Measurements from ENCODE around the gene ELP4.

Gene ELP4

DNA sequence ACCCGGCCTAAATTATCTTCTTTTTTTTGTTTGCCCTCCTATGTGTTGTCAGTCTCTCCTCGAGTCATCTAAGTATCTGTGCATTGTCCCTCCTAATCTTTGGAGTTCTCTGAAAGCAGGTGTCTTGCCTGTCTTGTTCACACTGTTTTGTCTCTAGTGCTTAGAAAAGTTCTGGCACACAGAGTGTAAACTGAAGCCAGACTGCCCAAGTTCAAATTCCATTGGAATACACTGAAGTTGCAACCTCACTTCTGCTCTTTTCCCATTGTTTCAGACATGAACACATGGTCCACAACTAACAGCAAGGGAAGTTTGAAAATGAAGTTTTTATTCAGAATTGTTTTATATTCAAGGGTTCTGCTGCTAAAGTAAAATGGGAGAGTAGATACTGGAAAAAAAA lies 262.8 kb downstream of the ELP4 start:
- DNase-seq (ENCODE audit: low read depth in 3 of 3) = no peak

GRCh38 chr11:31779374-31779791 lies 269.8 kb downstream of the ELP4 start:
- DNase-seq (ENCODE audit: low read depth in 3 of 3) = no peak

- DNase-seq (ENCODE audit: low read depth in 3 of 3) = no peak
Measured at GRCh38 chr11:31780078-31780477, 270.5 kb downstream of the ELP4 start.

DNA sequence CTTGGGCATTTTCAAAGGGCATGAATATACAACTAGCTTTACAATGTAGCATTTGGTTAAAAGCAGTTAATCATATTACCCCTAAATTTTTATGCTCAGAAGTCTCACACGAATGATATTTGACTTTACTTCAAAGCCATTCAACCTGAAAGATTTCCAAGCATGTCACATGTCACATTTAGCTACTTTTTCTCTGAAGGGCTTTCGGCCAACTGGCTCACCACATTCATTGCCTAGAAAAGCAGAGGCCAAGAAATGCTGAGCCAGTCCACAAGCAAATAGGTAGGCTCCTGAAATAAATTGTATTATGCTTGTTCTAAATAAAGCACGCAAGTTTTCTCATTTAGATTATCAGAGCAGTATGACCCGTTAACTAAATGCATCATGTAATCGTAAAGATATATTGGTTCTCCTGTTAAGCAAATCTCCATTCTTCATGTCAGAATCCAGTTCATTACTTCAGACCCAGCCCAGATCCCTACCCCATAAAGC lies 271.0 kb downstream of the ELP4 start:
- DNase-seq (ENCODE audit: low read depth in 3 of 3) = no peak

GRCh38 chr11:31782257-31782656 lies 272.7 kb downstream of the ELP4 start:
- DNase-seq (ENCODE audit: low read depth in 3 of 3) = no peak

DNA sequence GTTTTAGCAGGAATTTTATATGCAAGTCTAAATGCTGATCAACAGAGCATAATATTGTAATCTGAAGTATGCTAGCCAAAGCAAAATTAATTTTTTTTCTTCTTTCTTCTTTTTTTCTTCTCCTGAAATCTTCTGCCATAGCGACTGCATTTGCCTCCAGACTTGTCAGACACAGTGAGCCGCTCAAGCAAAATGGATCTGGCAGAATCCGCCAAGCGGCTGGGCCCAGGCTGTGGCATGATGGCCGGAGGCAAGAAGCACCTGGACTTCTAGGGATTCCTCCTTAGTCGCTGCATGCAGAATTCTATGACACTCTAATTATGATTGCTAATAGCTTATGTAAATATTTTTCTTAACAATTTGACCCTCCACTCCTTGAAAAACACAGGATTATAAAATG lies 273.7 kb downstream of the ELP4 start:
- DNase-seq (ENCODE audit: low read depth in 3 of 3) = no peak

GRCh38 chr11:31784611-31785010 lies 275.0 kb downstream of the ELP4 start:
- DNase-seq (ENCODE audit: low read depth in 3 of 3) = no peak

GRCh38 chr11:31786996-31787685 lies 277.6 kb downstream of the ELP4 start:
- no peak for DNase-seq (ENCODE audit: low read depth in 3 of 3)

DNA sequence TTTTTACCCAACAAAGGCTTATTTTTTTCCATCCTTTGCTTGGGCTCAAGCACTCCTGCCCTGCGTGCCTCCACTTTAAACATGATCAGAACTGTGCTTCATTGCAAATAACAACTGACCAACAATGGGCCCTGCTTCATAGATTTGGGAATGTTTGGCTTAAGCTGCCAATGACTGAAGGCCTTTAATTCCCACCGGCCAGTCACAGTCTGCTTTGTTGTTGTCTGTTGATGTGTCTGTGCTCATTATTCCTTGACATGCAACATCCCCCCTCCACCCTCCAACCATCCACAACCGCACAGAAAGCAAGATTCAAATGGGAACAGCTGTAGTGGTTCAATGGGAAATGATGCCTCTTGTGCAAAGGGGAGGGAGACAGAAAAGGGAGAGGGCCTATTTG lies 278.5 kb downstream of the ELP4 start:
- DNase-seq (ENCODE audit: low read depth in 3 of 3) = no peak

GRCh38 chr11:31790649-31791048 lies 281.1 kb downstream of the ELP4 start:
- no peak for DNase-seq (ENCODE audit: low read depth in 3 of 3)

GRCh38 chr11:31792036-31792435 lies 282.5 kb downstream of the ELP4 start:
- no peak for DNase-seq (ENCODE audit: low read depth in 3 of 3)

DNA sequence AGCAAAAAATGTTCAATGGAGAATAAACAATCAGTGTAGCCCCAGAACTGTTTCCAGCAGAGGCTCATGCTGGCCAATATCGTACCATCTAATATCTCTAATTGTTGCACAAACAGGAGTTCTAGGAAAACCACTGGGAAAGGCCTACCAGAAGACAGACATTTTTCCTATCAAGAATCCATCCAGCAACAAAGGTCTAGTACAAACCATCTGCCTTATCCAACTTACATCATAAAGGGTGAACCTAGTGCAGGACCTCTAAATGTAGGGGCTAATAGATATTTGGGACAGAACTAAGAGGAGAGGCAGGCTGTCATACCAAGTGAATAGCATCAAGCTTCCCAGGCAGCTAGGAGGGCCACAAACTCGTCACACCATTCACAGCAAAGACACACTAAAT lies 282.9 kb downstream of the ELP4 start:
- no peak for DNase-seq (ENCODE audit: low read depth in 3 of 3)

DNA sequence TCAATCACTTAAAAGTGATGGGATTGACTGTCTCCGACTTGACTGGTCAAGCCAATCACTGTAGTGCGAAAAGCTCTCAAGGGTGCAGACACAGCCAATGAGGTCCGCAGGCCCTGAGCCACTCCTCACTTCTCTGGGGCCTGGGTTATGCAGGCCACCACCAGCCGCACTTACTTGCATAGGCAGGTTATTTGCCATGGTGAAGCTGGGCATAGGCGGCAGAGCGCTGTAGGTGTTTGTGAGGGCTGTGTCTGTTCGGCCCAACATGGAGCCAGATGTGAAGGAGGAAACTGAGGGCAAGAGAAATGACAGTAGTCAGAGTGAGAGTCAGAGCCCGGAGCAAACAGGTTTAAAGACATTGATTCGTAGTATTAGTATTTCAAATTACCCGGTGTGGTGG lies 283.7 kb downstream of the ELP4 start:
- DNase-seq (ENCODE audit: low read depth in 3 of 3) = no peak

DNA sequence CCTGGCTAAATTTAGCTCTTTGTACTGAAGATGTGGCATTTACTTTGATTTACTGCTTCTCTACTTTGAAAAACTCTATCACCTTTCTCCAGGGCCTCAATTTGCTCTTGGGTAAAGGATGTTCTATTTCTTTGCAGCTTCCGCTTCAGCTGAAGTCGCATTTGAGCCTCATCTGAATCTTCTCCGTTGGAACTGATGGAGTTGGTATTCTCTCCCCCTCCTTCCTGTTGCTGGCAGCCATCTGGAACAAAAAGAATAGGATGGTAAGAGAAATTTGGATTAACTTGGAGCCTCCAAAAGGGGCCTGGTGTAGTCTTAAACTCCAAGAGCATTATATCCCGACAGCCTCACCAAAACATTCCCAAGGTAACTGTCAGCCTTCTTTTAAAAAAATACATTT lies 285.0 kb downstream of the ELP4 start:
- DNase-seq (ENCODE audit: low read depth in 3 of 3) = no peak

- no peak for DNase-seq (ENCODE audit: low read depth in 3 of 3)
Measured at GRCh38 chr11:31795706-31796498, 286.3 kb downstream of the ELP4 start.

GRCh38 chr11:31796499-31797189 lies 287.1 kb downstream of the ELP4 start:
- no peak for DNase-seq (ENCODE audit: low read depth in 3 of 3)

DNA sequence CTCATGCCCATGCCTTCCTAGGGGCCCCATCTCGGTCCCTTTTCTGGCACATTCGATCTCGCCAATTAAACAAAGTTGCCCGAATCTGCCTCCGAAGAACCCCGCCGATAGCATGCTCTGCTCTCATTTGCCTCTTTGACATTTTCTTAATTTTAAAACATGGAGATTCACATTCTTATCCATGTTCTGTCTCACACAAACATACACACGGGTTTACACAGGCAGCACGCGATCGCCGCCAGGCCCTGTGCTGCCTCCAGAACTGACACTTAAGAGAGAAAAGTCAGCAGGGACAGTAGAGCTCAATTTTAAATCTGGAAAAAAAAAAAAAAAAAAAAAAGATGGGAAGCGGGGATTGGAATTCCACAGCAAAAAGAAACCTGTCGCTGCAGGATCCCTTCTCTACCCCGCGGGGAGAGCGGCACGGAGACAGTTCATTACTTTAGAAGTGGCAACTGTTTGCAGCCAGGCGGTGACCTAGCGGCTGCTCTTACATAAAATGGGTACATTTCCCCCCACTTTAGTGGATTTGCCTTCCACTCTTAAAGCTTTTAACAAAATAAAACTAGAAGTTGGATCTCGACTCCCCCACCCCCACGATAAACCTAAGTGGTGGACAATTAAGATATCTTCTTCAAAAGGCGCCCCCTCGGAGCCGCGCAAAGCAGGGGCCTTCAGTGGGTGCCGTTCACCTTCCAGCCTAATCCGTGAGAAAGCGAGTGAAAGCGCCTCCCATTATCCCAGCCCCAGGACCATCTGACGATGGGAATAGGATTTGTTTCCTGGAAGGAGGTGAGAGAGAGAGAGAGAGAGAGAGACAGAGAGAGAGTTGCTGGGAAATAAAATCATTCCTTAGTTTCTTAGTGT lies 287.9 kb downstream of the ELP4 start:
- DNase-seq (ENCODE audit: low read depth in 3 of 3) = no peak

GRCh38 chr11:31798057-31798553 lies 288.5 kb downstream of the ELP4 start:
- no peak for DNase-seq (ENCODE audit: low read depth in 3 of 3)

DNA sequence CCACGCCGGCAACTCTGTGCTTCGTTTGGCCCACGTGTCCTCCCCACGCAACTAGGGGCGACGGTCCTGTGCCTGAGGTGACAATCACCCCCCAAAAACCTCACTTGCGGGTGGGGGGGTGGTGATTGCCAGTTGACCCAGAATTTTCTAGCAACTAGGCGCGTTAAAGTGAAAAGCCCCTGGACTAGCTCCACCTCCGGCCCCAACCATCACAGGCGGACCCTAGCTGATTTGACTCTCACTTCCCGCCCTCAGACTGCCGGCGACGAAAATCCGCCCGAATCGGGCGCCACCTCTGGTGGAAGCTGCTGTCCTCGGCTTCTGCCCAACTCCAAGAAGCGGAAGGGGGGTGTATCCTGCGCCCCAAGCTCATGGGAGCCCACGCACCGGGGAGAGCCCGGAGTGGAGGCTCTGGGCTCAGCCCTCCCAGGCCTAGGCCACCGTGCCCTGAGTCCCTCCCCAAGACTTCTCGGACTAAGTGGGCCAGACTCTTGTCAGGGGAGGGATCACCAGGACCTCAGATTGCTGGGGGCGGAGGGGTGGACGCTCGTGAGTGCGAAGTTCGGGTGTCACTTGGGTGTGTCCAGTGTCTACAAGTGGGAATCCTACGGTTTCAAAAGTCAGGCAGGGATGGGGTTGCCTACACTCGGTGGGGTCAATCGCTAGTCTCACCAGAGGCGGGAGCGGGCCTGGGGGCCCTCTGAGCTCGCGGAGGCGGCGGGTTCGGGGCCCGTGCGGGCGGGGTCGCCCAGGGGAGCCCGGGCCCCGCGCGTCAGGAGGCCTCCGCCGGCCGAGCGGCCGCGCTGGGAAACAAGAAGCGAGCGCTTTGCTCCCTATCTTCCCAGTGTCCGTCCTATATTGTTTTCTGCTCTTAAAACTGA lies 289.2 kb downstream of the ELP4 start:
- no peak for DNase-seq (ENCODE audit: low read depth in 3 of 3)
